IMR-90 (cell line): ENCODE data around the gene MXRA8. TPM values are rescaled to one million over a fixed set of nuclear protein-coding genes. Genes with fewer than 3 reads are reported as not detected.

ENCODE experiments used
- ATAC-seq: fragments of 200-7000 bp; cut with Tn5 transposase; 2 replicates; pipeline ENCODE4 v1.9.1; 2020; ENCODE audit warnings: low read depth, mild to moderate bottlenecking, moderate library complexity
- BruUV-seq: library from RNA; stranded (reverse); fragments of 400-500 nt; replicated peaks from 2 replicates; lab custom pipeline; 2021; lab: Mats Ljungman, UMichigan
- CTCF ChIA-PET: fragments of 300-600 bp; formaldehyde crosslinking; extraction: SDS; loops from one replicate; lab custom pipeline; 2021; ENCODE audit warnings: antibody characterized with exemption; lab: Yijun Ruan, JAX
- POLR2A ChIA-PET: fragments of 300-600 bp; sonication (Branson Sonifier 250); formaldehyde crosslinking; loops from one replicate; lab custom pipeline; 2022; ENCODE audit warnings: antibody characterized with exemption; ENCODE audit not compliant: unreplicated experiment; lab: Charles Lee
- DNase-seq: peaks from one replicate; pipeline ENCODE4 v3.0.0; 2013
- H2AFZ ChIP-seq: replicated peaks from 2 replicates; pipeline ENCODE3; 2013; ENCODE audit warnings: low read length, mild to moderate bottlenecking; ENCODE audit not compliant: poor library complexity
- H2AK5ac ChIP-seq: 2 replicates; pipeline ENCODE4 v1.6.1; 2013; ENCODE audit warnings: low read depth, low read length, inconsistent platforms
- H2AK9ac ChIP-seq: replicated peaks from 2 replicates; pipeline ENCODE3; 2013; ENCODE audit warnings: mild to moderate bottlenecking, low read depth, low read length, moderate library complexity; ENCODE audit not compliant: poor library complexity
- H2BK120ac ChIP-seq: 2 replicates; pipeline ENCODE4 v1.6.1; 2013; ENCODE audit warnings: low read depth, low read length, inconsistent platforms
- H2BK15ac ChIP-seq: 3 replicates; pipeline ENCODE4 v1.6.1; 2013; ENCODE audit warnings: low read depth, low read length, inconsistent platforms
- H2BK20ac ChIP-seq: 2 replicates; pipeline ENCODE4 v1.6.1; 2013; ENCODE audit warnings: low read depth, mild to moderate bottlenecking, inconsistent platforms, low read length, moderate library complexity
- H2BK5ac ChIP-seq: 2 replicates; pipeline ENCODE4 v1.6.1; 2013; ENCODE audit warnings: mild to moderate bottlenecking, low read depth, low read length, inconsistent platforms; ENCODE audit not compliant: poor library complexity, severe bottlenecking
- H3K14ac ChIP-seq: replicated peaks from 2 replicates; pipeline ENCODE4 v1.6.1; 2013; ENCODE audit warnings: low read depth, low read length, inconsistent platforms
- H3K18ac ChIP-seq: 2 replicates; pipeline ENCODE4 v1.6.1; 2013; ENCODE audit warnings: low read depth, low read length, control low read depth
- H3K23ac ChIP-seq: 2 replicates; pipeline ENCODE4 v1.6.1; 2013; ENCODE audit warnings: low read depth, low read length, inconsistent platforms
- H3K27ac ChIP-seq: 2 replicates; pipeline ENCODE4 v1.5.1; 2013; ENCODE audit warnings: mild to moderate bottlenecking, control low read depth, low read length; ENCODE audit not compliant: insufficient read depth
- H3K27me3 ChIP-seq: 2 replicates; pipeline ENCODE4 v1.6.1; 2013; ENCODE audit warnings: low read length; ENCODE audit not compliant: control insufficient read depth, insufficient read depth
- H3K36me3 ChIP-seq: 2 replicates; pipeline ENCODE4 v1.6.1; 2013; ENCODE audit warnings: low read length, mixed read lengths; ENCODE audit not compliant: control insufficient read depth, insufficient read depth
- H3K4ac ChIP-seq: 2 replicates; pipeline ENCODE4 v1.6.1; 2013; ENCODE audit warnings: low read depth, low read length, inconsistent platforms
- H3K4me1 ChIP-seq: 2 replicates; pipeline ENCODE4 v1.6.1; 2013; ENCODE audit warnings: low read length, mixed read lengths; ENCODE audit not compliant: control insufficient read depth, insufficient read depth
- H3K4me2 ChIP-seq: 2 replicates; pipeline ENCODE4 v1.6.1; 2013; ENCODE audit warnings: low read depth, mild to moderate bottlenecking, control low read depth, low read length, moderate library complexity
- H3K4me3 ChIP-seq: 2 replicates; pipeline ENCODE4 v1.5.1; 2013; ENCODE audit warnings: low read depth, mild to moderate bottlenecking, control low read depth, low read length, moderate library complexity; ENCODE audit not compliant: insufficient read depth
- H3K56ac ChIP-seq: 2 replicates; pipeline ENCODE4 v1.6.1; 2013; ENCODE audit warnings: low read length, inconsistent platforms; ENCODE audit not compliant: insufficient read depth; ENCODE audit errors: extremely low read depth
- H3K79me1 ChIP-seq, 2 experiments: 2 replicates each; pipeline ENCODE4 v1.6.1; 2013; ENCODE audit warnings: low read length in 2 of 2, inconsistent platforms in 1 of 2, low read depth in 1 of 2
- H3K9ac ChIP-seq: 2 replicates; pipeline ENCODE4 v1.6.1; 2013; ENCODE audit warnings: low read depth, low read length, control low read depth
- H3K9me1 ChIP-seq: 2 replicates; pipeline ENCODE4 v1.6.1; 2013; ENCODE audit warnings: low read length, inconsistent platforms; ENCODE audit not compliant: insufficient read depth
- H3K9me3 ChIP-seq: 2 replicates; pipeline ENCODE4 v1.6.1; 2013; ENCODE audit warnings: low read length; ENCODE audit not compliant: control insufficient read depth, insufficient read depth
- H4K20me1 ChIP-seq: 2 replicates; pipeline ENCODE4 v1.6.1; 2013; ENCODE audit warnings: low read length, inconsistent platforms; ENCODE audit not compliant: insufficient read depth
- H4K5ac ChIP-seq: 2 replicates; pipeline ENCODE4 v1.6.1; 2013; ENCODE audit warnings: mild to moderate bottlenecking, low read depth, low read length, control low read depth
- H4K8ac ChIP-seq, 2 experiments: 2 replicates each; pipeline ENCODE4 v1.6.1; 2013; ENCODE audit warnings: low read depth in 2 of 2, low read length in 2 of 2, control low read depth in 1 of 2, inconsistent platforms in 1 of 2
- H4K91ac ChIP-seq: 2 replicates; pipeline ENCODE4 v1.6.1; 2013; ENCODE audit warnings: low read depth, low read length, inconsistent platforms; ENCODE audit not compliant: insufficient read depth
- BHLHE40 ChIP-seq: fragments of 150-350 bp; IDR thresholded peaks from 2 replicates; pipeline ENCODE4 v1.6.1; 2016; ENCODE audit warnings: mild to moderate bottlenecking, low read depth, low read length
- CEBPB ChIP-seq: IDR thresholded peaks from 2 replicates; pipeline ENCODE4 v1.6.1; 2012; ENCODE audit warnings: low read depth, low read length, improper control_type of control experiment
- CHD1 ChIP-seq: IDR thresholded peaks from 2 replicates; pipeline ENCODE4 v1.6.1; 2012; ENCODE audit warnings: low read depth, low read length, improper control_type of control experiment
- FOS ChIP-seq: fragments of 150-350 bp; IDR thresholded peaks from 2 replicates; pipeline ENCODE4 v1.6.1; 2016; ENCODE audit warnings: low read depth, low read length
- MAFK ChIP-seq: IDR thresholded peaks from 2 replicates; pipeline ENCODE4 v1.6.1; 2012; ENCODE audit warnings: low read depth, low read length, improper control_type of control experiment
- MAZ ChIP-seq: IDR thresholded peaks from 2 replicates; pipeline ENCODE4 v1.6.1; 2012; ENCODE audit warnings: low read depth, mild to moderate bottlenecking, low read length, improper control_type of control experiment, moderate library complexity, borderline replicate concordance
- MXI1 ChIP-seq: IDR thresholded peaks from 2 replicates; pipeline ENCODE4 v1.6.1; 2012; ENCODE audit warnings: low read depth, mild to moderate bottlenecking, low read length, moderate library complexity, borderline replicate concordance
- NFE2L2 ChIP-seq: fragments of 150-350 bp; IDR thresholded peaks from 2 replicates; pipeline ENCODE4 v1.6.1; 2016; ENCODE audit warnings: low read depth, mild to moderate bottlenecking, low read length
- POLR2A ChIP-seq: IDR thresholded peaks from 2 replicates; pipeline ENCODE4 v1.6.1; 2012; ENCODE audit warnings: mild to moderate bottlenecking, low read depth, low read length
- RAD21 ChIP-seq: IDR thresholded peaks from 2 replicates; pipeline ENCODE4 v1.6.1; 2012; ENCODE audit warnings: low read length, improper control_type of control experiment
- RCOR1 ChIP-seq: IDR thresholded peaks from 2 replicates; pipeline ENCODE4 v1.6.1; 2012; ENCODE audit warnings: mild to moderate bottlenecking, low read length, improper control_type of control experiment; ENCODE audit not compliant: insufficient replicate concordance
- RFX5 ChIP-seq: IDR thresholded peaks from 2 replicates; pipeline ENCODE4 v1.8.0; 2012; ENCODE audit warnings: low read depth, mild to moderate bottlenecking, low read length, moderate library complexity
- SMC3 ChIP-seq: fragments of 150-350 bp; IDR thresholded peaks from 2 replicates; pipeline ENCODE4 v1.6.1; 2016; ENCODE audit warnings: low read depth, mild to moderate bottlenecking, antibody characterized with exemption, low read length, moderate library complexity
- WGBS, 2 experiments: methylation state at CpG; one replicate each; pipeline versions ENCODE4 v1.1.5 to v1.1.7; 2013; ENCODE audit warnings: missing lambda C conversion rate in 2 of 2; ENCODE audit not compliant: insufficient read length in 1 of 2; ENCODE audit errors: extremely low coverage in 2 of 2; 5-methylcytosine and 5-hydroxymethylcytosine counted together
- dilution Hi-C: fragments of 300-500 bp; cut with HindIII; formaldehyde crosslinking; loops from one replicate; pipeline ENCODE4 v1.14.3; 2018; ENCODE audit warnings: low sequenced_read_pairs; ENCODE audit not compliant: unreplicated experiment
- in situ Hi-C: fragments of 300-500 bp; cut with MboI; formaldehyde crosslinking; loops from 3 replicates; pipeline ENCODE4 v1.14.3; 2019; ENCODE audit warnings: low sequenced_read_pairs, inconsistent platforms, mixed read lengths
- intact Hi-C: fragments of 100-400 bp; cut with micrococcal nuclease; formaldehyde crosslinking; loops from 2 replicates; pipeline ENCODE4 v1.10.0; 2022
- polyA plus RNA-seq, 3 experiments: library from polyadenylated mRNA; depleted of rRNA; stranded (reverse); fragments of >200 nt; gene quantifications; 2 replicates each; pipeline ENCODE4 v1.2.3, GENCODE V29; 2012; ENCODE audit warnings: low replicate concordance in 1 of 3
- total RNA-seq: library from RNA; depleted of rRNA; stranded (reverse); fragments of >200 nt; gene quantifications from 2 replicates; pipeline ENCODE4 v1.2.3, GENCODE V29; 2012
- TF ChIP-seq, protein P1 (sequence below): fragments of 150-350 bp; IDR thresholded peaks from 2 replicates; pipeline ENCODE4 v1.6.1; 2017; ENCODE audit warnings: mild to moderate bottlenecking, antibody characterized with exemption, low read length, low read depth
- TF ChIP-seq, protein P2 (sequence below): conservative IDR thresholded peaks from 2 replicates; pipeline ENCODE4 v1.5.1; 2012; ENCODE audit warnings: mild to moderate bottlenecking, low read depth, low read length, improper control_type of control experiment
- TF ChIP-seq, protein P3 (sequence below): fragments of 150-350 bp; IDR thresholded peaks from 2 replicates; pipeline ENCODE4 v1.6.1; 2016; ENCODE audit warnings: low read depth, mild to moderate bottlenecking, low read length, moderate library complexity, borderline replicate concordance

MXRA8 gene
- total and polyA plus RNA-seq, 2 of the 4 experiments (the other 2 are of a cell fraction) = 92.5 to 469 TPM

DNA sequence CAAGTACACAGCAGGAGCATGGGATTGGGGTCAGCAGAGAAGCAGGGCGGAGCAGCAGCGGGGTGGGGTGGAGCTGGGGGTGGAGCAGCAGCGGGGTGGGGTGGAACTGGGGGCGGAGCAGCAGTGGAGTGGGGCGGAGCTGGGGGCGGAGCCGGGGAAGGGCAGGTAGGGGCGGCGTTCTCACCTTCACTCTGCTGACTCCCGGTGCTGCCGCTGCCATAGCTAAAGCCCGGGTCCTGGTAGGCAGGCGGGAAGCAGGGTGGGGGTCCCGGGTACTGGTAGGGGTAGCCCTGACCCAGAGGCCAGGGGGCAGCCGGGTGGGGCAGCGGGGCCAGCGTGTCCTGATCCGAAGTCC lies 20.6 kb downstream of the MXRA8 start:
- CTCF ChIA-PET = no interaction called here
- Histone ChIP-seq H3K18ac (no peak overlapping the region), H2BK5ac (no peak overlapping the region), H2BK20ac (no peak overlapping the region), H3K4me2 (no peak overlapping the region), H2AK9ac (no peak overlapping the region), H2AK5ac (no peak overlapping the region), H3K23ac (no peak overlapping the region), H4K20me1 (peaks cover 18% of the 10 kb centered on the region), H3K27ac (no peak overlapping the region), H3K4me3 (no peak overlapping the region), H3K27me3 (no peaks in the 10 kb centered on the region), H3K4me1 (no peaks in the 10 kb centered on the region), H4K91ac (no peak overlapping the region), H3K56ac (no peak overlapping the region), H3K9me3 (no peaks in the 10 kb centered on the region), H3K79me1 (peaks cover 12 to 19% of the 10 kb centered on the region in 2 experiments), H3K4ac (no peak overlapping the region), H2AFZ (no peak overlapping the region), H3K36me3 (peaks cover 48% of the 10 kb centered on the region), H2BK15ac (no peak overlapping the region), H3K9me1 (peaks cover 9% of the 10 kb centered on the region), H2BK120ac (no peak overlapping the region), H3K14ac (no peak overlapping the region), H4K5ac (no peak overlapping the region), H4K8ac (no peak overlapping the region), H3K9ac (no peak overlapping the region)
- in situ Hi-C loops = no loop called here
- DNase-seq (no peak), ATAC-seq (0 out of 2 replicates have a peak, but pooled peaks have one; percentile 47)
- dilution Hi-C loops = no loop called here
- 79% methylated on average over 5 of the region's 18 CpGs; no CpG with 5 or more reads in 1 of the 2 experiments for WGBS, 2 experiments
- TF ChIP-seq FOS = no peak
- TF ChIP-seq, protein P1, sequence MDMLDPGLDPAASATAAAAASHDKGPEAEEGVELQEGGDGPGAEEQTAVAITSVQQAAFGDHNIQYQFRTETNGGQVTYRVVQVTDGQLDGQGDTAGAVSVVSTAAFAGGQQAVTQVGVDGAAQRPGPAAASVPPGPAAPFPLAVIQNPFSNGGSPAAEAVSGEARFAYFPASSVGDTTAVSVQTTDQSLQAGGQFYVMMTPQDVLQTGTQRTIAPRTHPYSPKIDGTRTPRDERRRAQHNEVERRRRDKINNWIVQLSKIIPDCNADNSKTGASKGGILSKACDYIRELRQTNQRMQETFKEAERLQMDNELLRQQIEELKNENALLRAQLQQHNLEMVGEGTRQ = no peak
- no peak for TF ChIP-seq RAD21
- TF ChIP-seq BHLHE40 = no peak
- no peak for TF ChIP-seq CEBPB
- TF ChIP-seq SMC3 = no peak
- TF ChIP-seq, protein P2, sequence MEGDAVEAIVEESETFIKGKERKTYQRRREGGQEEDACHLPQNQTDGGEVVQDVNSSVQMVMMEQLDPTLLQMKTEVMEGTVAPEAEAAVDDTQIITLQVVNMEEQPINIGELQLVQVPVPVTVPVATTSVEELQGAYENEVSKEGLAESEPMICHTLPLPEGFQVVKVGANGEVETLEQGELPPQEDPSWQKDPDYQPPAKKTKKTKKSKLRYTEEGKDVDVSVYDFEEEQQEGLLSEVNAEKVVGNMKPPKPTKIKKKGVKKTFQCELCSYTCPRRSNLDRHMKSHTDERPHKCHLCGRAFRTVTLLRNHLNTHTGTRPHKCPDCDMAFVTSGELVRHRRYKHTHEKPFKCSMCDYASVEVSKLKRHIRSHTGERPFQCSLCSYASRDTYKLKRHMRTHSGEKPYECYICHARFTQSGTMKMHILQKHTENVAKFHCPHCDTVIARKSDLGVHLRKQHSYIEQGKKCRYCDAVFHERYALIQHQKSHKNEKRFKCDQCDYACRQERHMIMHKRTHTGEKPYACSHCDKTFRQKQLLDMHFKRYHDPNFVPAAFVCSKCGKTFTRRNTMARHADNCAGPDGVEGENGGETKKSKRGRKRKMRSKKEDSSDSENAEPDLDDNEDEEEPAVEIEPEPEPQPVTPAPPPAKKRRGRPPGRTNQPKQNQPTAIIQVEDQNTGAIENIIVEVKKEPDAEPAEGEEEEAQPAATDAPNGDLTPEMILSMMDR = no peak
- TF ChIP-seq MXI1 = no peak
- TF ChIP-seq, protein P3, sequence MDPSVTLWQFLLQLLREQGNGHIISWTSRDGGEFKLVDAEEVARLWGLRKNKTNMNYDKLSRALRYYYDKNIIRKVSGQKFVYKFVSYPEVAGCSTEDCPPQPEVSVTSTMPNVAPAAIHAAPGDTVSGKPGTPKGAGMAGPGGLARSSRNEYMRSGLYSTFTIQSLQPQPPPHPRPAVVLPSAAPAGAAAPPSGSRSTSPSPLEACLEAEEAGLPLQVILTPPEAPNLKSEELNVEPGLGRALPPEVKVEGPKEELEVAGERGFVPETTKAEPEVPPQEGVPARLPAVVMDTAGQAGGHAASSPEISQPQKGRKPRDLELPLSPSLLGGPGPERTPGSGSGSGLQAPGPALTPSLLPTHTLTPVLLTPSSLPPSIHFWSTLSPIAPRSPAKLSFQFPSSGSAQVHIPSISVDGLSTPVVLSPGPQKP = no peak
- no peak for TF ChIP-seq NFE2L2
- TF ChIP-seq MAFK = no peak
- no peak for TF ChIP-seq RFX5
- no peak for TF ChIP-seq MAZ
- no peak for TF ChIP-seq RCOR1
- no peak for TF ChIP-seq POLR2A
- no peak for TF ChIP-seq CHD1
- no TSS peak for BruUV-seq
- intact Hi-C loops = no loop called here
- POLR2A ChIA-PET = no interaction called here
